ENCODE results near the gene TLNRD1. TPM values are rescaled to one million over a fixed set of nuclear protein-coding genes. Genes with fewer than 3 reads are reported as not detected.
A peak's percentile ranks its signal among the peaks of the same experiment; 100 is the strongest.

The TLNRD1 gene
- total RNA-seq, 2 donors from 2014 or later = 34.0 to 51.1 TPM

GRCh38 chr15:81026836-81027599 lies 26.3 kb downstream of the TLNRD1 start:
- no peak for ATAC-seq (ENCODE audit: insufficient number of reproducible peaks, low FRiP score, low read depth)

GRCh38 chr15:81029414-81030300 lies 28.9 kb downstream of the TLNRD1 start:
- Histone ChIP-seq H3K36me3 (no peaks in the 10 kb centered on the region), H3K9me3 (no peaks in the 10 kb centered on the region), H3K4me1 (ENCODE audit: control insufficient read depth in 1 of 2, low read depth in 2 of 2) (no peaks in the 10 kb centered on the region), H3K27me3 (replicated peaks; ENCODE audit: insufficient read depth) (no peaks in the 10 kb centered on the region), H3K4me3 (no peak overlapping the region), H3K27ac (peak overlapping the region in 1 of 2 donors; percentile 20)
- no peak for ATAC-seq (ENCODE audit: insufficient number of reproducible peaks, low FRiP score, low read depth)
- no peak for TF ChIP-seq CTCF (IDR thresholded peaks at IDR 0.05)
- DNase-seq (ENCODE audit: low spot score) = no peak

More at GRCh38 chr15:81026836-81027599, 26.3 kb downstream of the TLNRD1 start:
- Histone ChIP-seq H3K27me3 (replicated peaks; ENCODE audit: insufficient read depth) (no peaks in the 10 kb centered on the region), H3K36me3 (no peaks in the 10 kb centered on the region), H3K27ac (no peak overlapping the region), H3K4me3 (no peak overlapping the region), H3K4me1 (ENCODE audit: control insufficient read depth in 1 of 2, low read depth in 2 of 2) (peaks cover 0 to 6% of the 10 kb centered on the region in 2 donors), H3K9me3 (no peaks in the 10 kb centered on the region)
- TF ChIP-seq CTCF (IDR thresholded peaks at IDR 0.05) = no peak
- no peak for DNase-seq (ENCODE audit: low spot score)

GRCh38 chr15:81030301-81030750 lies 29.6 kb downstream of the TLNRD1 start:
- no peak for ATAC-seq (ENCODE audit: insufficient number of reproducible peaks, low FRiP score, low read depth)
- no peak overlapping the region for H3K4me3 ChIP-seq
- DNase-seq (ENCODE audit: low spot score) = no peak
- no peak overlapping the region for H3K27ac ChIP-seq
- H3K4me1 ChIP-seq (ENCODE audit: control insufficient read depth in 1 of 2, low read depth in 2 of 2) = no peaks in the 10 kb centered on the region
- H3K27me3 ChIP-seq (replicated peaks; ENCODE audit: insufficient read depth) = no peaks in the 10 kb centered on the region
- H3K9me3 ChIP-seq = no peaks in the 10 kb centered on the region
- H3K36me3 ChIP-seq = no peaks in the 10 kb centered on the region
- no peak for TF ChIP-seq CTCF (IDR thresholded peaks at IDR 0.05)

GRCh38 chr15:81031203-81031602 lies 30.5 kb downstream of the TLNRD1 start:
- ATAC-seq (ENCODE audit: insufficient number of reproducible peaks, low FRiP score, low read depth) = no peak
- Histone ChIP-seq H3K36me3 (no peaks in the 10 kb centered on the region), H3K4me3 (no peak overlapping the region), H3K9me3 (no peaks in the 10 kb centered on the region), H3K27ac (no peak overlapping the region), H3K4me1 (ENCODE audit: control insufficient read depth in 1 of 2, low read depth in 2 of 2) (no peaks in the 10 kb centered on the region), H3K27me3 (replicated peaks; ENCODE audit: insufficient read depth) (no peaks in the 10 kb centered on the region)
- TF ChIP-seq CTCF (IDR thresholded peaks at IDR 0.05) = no peak
- no peak for DNase-seq (ENCODE audit: low spot score)

- Histone ChIP-seq H3K4me1 (ENCODE audit: control insufficient read depth in 1 of 2, low read depth in 2 of 2) (no peaks in the 10 kb centered on the region), H3K9me3 (no peaks in the 10 kb centered on the region), H3K4me3 (no peak overlapping the region), H3K36me3 (no peaks in the 10 kb centered on the region), H3K27me3 (replicated peaks; ENCODE audit: insufficient read depth) (no peaks in the 10 kb centered on the region), H3K27ac (no peak overlapping the region)
- no peak for ATAC-seq (ENCODE audit: insufficient number of reproducible peaks, low FRiP score, low read depth)
- DNase-seq (ENCODE audit: low spot score) = no peak
- no peak for TF ChIP-seq CTCF (IDR thresholded peaks at IDR 0.05)
Observed at GRCh38 chr15:81032355-81032754, 31.6 kb downstream of the TLNRD1 start.

All from thoracic aorta (tissue), 2 donors.